ENCODE measurements around the gene B3GALT5.

GRCh38 chr21:39575775-39576174 is 37.0 kb upstream of the B3GALT5 start:
- TF ChIP-seq POLR2A (IDR thresholded peaks at IDR 0.05) (no peak), CTCF (IDR thresholded peaks at IDR 0.05) (no peak)

Measured in testis (tissue), 2 donors.